ENCODE results near the gene ANKRD29. TPM values are rescaled to one million over a fixed set of nuclear protein-coding genes. Genes with fewer than 3 reads are reported as not detected.

Gene ANKRD29
- total and polyA plus RNA-seq, 7 donors: 2.5 to 31.0 (median 4.2) TPM

- no peak overlapping the region for H3K27ac ChIP-seq
- H3K9me3 ChIP-seq: no peaks in the 10 kb centered on the region
- TF ChIP-seq EP300 (IDR thresholded peaks at IDR 0.05): no peak
- no peak for TF ChIP-seq CTCF (IDR thresholded peaks at IDR 0.05)
- TF ChIP-seq POLR2A (IDR thresholded peaks at IDR 0.05): no peak
- TF ChIP-seq POLR2AphosphoS5 (IDR thresholded peaks at IDR 0.05): no peak
- no peaks in the 10 kb centered on the region for H3K4me1 ChIP-seq
- H3K36me3 ChIP-seq: no peaks in the 10 kb centered on the region
- no peaks in the 10 kb centered on the region for H3K27me3 ChIP-seq
- intact Hi-C loops (cut with DNase I): no loop called here
- no peak overlapping the region for H3K4me3 ChIP-seq
- 60 to 73% methylated on average over 8 of the region's 8 CpGs for WGBS, 2 donors
- DNase-seq: no peak
Observed at GRCh38 chr18:23612434-23613090, 50.1 kb downstream of the ANKRD29 start.

- Histone ChIP-seq H3K27me3 (no peaks in the 10 kb centered on the region), H3K27ac (no peak overlapping the region), H3K36me3 (no peaks in the 10 kb centered on the region), H3K4me3 (no peak overlapping the region), H3K9me3 (no peaks in the 10 kb centered on the region), H3K4me1 (no peaks in the 10 kb centered on the region)
- no peak for DNase-seq
- WGBS, 2 donors: 67 to 92% methylated on average over 5 of the region's 5 CpGs
- intact Hi-C loops (cut with DNase I): no loop called here
- no peak for TF ChIP-seq EP300 (IDR thresholded peaks at IDR 0.05)
- no peak for TF ChIP-seq CTCF (IDR thresholded peaks at IDR 0.05)
- TF ChIP-seq POLR2AphosphoS5 (IDR thresholded peaks at IDR 0.05): no peak
- TF ChIP-seq POLR2A (IDR thresholded peaks at IDR 0.05): no peak
Observed at GRCh38 chr18:23609390-23610023, 53.2 kb downstream of the ANKRD29 start.

GRCh38 chr18:23608211-23608610, 54.5 kb downstream of the ANKRD29 start:
- no peaks in the 10 kb centered on the region for H3K36me3 ChIP-seq
- no peak for TF ChIP-seq POLR2AphosphoS5 (IDR thresholded peaks at IDR 0.05)
- no peak for TF ChIP-seq EP300 (IDR thresholded peaks at IDR 0.05)
- no peak for TF ChIP-seq CTCF (IDR thresholded peaks at IDR 0.05)
- no peak for TF ChIP-seq POLR2A (IDR thresholded peaks at IDR 0.05)
- intact Hi-C loops (cut with DNase I): no loop called here

GRCh38 chr18:23605941-23606340, 56.8 kb downstream of the ANKRD29 start:
- Histone ChIP-seq H3K4me3 (no peak overlapping the region), H3K27me3 (no peaks in the 10 kb centered on the region), H3K9me3 (no peaks in the 10 kb centered on the region), H3K4me1 (no peaks in the 10 kb centered on the region), H3K36me3 (no peaks in the 10 kb centered on the region), H3K27ac (no peak overlapping the region)
- DNase-seq: no peak
- TF ChIP-seq CTCF (IDR thresholded peaks at IDR 0.05): no peak
- no peak for TF ChIP-seq POLR2A (IDR thresholded peaks at IDR 0.05)
- TF ChIP-seq POLR2AphosphoS5 (IDR thresholded peaks at IDR 0.05): no peak
- TF ChIP-seq EP300 (IDR thresholded peaks at IDR 0.05): no peak
- intact Hi-C loops (cut with DNase I): no loop called here

More at GRCh38 chr18:23608211-23608610, 54.5 kb downstream of the ANKRD29 start:
- no peak for DNase-seq
- Histone ChIP-seq H3K4me1 (no peaks in the 10 kb centered on the region), H3K27ac (no peak overlapping the region), H3K27me3 (no peaks in the 10 kb centered on the region), H3K4me3 (no peak overlapping the region), H3K9me3 (no peaks in the 10 kb centered on the region)
- WGBS, 2 donors: 87 to 88% methylated on average over 2 of the region's 2 CpGs

All from sigmoid colon (tissue), 7 donors.